ENCODE data around the gene NSUN2. TPM values are rescaled to one million over a fixed set of nuclear protein-coding genes. Genes with fewer than 3 reads are reported as not detected.

Gene NSUN2
- total RNA-seq, 6 experiments from 2014 or later: 24.6 to 42.5 (median 29.1) TPM

- H3K9me3 ChIP-seq: no peaks in the 10 kb centered on the region
- no peaks in the 10 kb centered on the region for H3K27me3 ChIP-seq
- H3K27ac ChIP-seq: no peak overlapping the region
- H3K4me3 ChIP-seq: no peak overlapping the region
- ATAC-seq (peak in 1 of 4 donors; percentile 27), DNase-seq (no peak)
- WGBS (ENCODE audit: insufficient coverage, low coverage, low lambda C conversion rate, missing lambda C conversion rate): 92% methylated on average over 12 of the region's 15 CpGs
- TF ChIP-seq CTCF (IDR thresholded peaks at IDR 0.05): no peak
- no peak for TF ChIP-seq POLR2A (IDR thresholded peaks at IDR 0.05)
- H3K4me1 ChIP-seq: no peaks in the 10 kb centered on the region
- H3K36me3 ChIP-seq: peaks cover 0 to 38% (median 7%) of the 10 kb centered on the region in 4 donors
- intact Hi-C loops (cut with DNase I): no loop called here
Measured at GRCh38 chr5:6666762-6667161, 33.9 kb upstream of the NSUN2 start.

DNA sequence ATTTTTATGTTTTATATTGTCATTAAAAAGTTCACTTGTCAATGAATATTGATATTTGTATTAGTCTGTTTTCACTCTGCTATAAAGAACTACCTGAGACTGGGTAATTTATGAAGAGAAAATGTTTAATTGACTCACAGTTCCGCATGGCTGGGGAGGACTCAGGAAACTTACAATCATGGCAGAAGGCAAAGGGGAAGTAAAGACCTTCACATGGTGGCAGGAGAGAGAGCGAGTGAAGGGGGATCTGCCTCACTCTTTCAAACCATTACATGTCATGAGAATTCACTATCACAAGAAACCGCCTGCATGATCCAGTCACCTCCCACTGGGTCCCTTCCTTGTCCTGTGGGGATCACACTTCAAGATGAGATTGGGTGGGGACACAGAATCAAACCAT, 27.8 kb upstream of the NSUN2 start:
- Histone ChIP-seq H3K27ac (peak overlapping the region; percentile 9 to 77 (median 63)), H3K36me3 (peaks cover 0 to 40% (median 17%) of the 10 kb centered on the region in 4 donors), H3K4me3 (peak overlapping the region in 1 of 3 donors; percentile 17), H3K27me3 (no peaks in the 10 kb centered on the region), H3K4me1 (peaks cover 0 to 15% (median 5%) of the 10 kb centered on the region in 4 donors), H3K9me3 (no peaks in the 10 kb centered on the region)
- no peak for TF ChIP-seq CTCF (IDR thresholded peaks at IDR 0.05)
- no peak for TF ChIP-seq POLR2A (IDR thresholded peaks at IDR 0.05)
- no peak for ATAC-seq
- 82% methylated on average over 2 of the region's 3 CpGs for WGBS (ENCODE audit: insufficient coverage, low coverage, low lambda C conversion rate, missing lambda C conversion rate)
- intact Hi-C loops (cut with DNase I): no loop called here
- no peak for DNase-seq

- H3K36me3 ChIP-seq: peaks cover 0 to 46% (median 17%) of the 10 kb centered on the region in 4 donors
- H3K27ac ChIP-seq: peak overlapping the region; percentile 27 to 77 (median 63)
Measured at GRCh38 chr5:6659941-6660684, 27.3 kb upstream of the NSUN2 start.

DNA sequence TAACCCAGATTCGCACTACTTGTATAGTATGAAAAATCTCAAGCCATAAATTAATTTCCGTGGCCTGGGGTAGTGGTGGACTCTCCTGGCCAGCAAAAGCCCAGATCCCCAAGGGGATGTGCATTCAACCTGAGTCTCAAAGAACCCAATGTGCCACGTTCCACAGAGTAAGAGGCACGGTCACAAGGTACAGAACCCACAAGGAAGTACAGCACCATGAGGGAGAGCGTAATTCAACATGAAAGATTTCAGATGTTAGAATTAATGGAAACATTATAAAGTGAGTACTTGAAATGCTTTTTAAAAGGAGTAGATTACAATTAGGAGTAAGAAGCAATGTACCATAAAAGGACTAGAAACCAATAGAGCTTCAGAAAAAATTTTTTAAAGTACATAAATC, 23.8 kb upstream of the NSUN2 start:
- intact Hi-C loops (cut with DNase I): no loop called here
- Histone ChIP-seq H3K27ac (no peak overlapping the region), H3K4me1 (peaks cover 0 to 15% (median 5%) of the 10 kb centered on the region in 4 donors), H3K9me3 (no peaks in the 10 kb centered on the region), H3K27me3 (no peaks in the 10 kb centered on the region), H3K36me3 (peaks cover 0 to 56% (median 19%) of the 10 kb centered on the region in 4 donors), H3K4me3 (no peak overlapping the region)
- ATAC-seq (no peak), DNase-seq (no peak)
- 88% methylated on average over 4 of the region's 5 CpGs for WGBS (ENCODE audit: insufficient coverage, low coverage, low lambda C conversion rate, missing lambda C conversion rate)
- TF ChIP-seq POLR2A (IDR thresholded peaks at IDR 0.05): no peak
- TF ChIP-seq CTCF (IDR thresholded peaks at IDR 0.05): no peak

More at GRCh38 chr5:6659941-6660684, 27.3 kb upstream of the NSUN2 start:
- no peak for TF ChIP-seq CTCF (IDR thresholded peaks at IDR 0.05)
- TF ChIP-seq POLR2A (IDR thresholded peaks at IDR 0.05): no peak
- Histone ChIP-seq H3K9me3 (no peaks in the 10 kb centered on the region), H3K27me3 (no peaks in the 10 kb centered on the region), H3K4me1 (peaks cover 0 to 15% (median 5%) of the 10 kb centered on the region in 4 donors), H3K4me3 (peak overlapping the region in 1 of 3 donors; percentile 17)
- peak; percentile 74 to 89 (median 85) for DNase-seq
- intact Hi-C loops (cut with DNase I): no loop called here
- WGBS (ENCODE audit: insufficient coverage, low coverage, low lambda C conversion rate, missing lambda C conversion rate): 48% methylated on average over 12 of the region's 13 CpGs
- ATAC-seq: peak; percentile 94 to 99 (median 98)
